Measurements from ENCODE around the gene TMEM121.
"Not testable (repeated sequence)": the region's sequence is repeated elsewhere in the genome, so short reads cannot be mapped to it uniquely, and the experiment has no call there.

Gene TMEM121

GRCh38 chr14:105532735-105533141, 6.4 kb downstream of the TMEM121 start:
- DNase-seq (ENCODE audit: low spot score in 2 of 2): peak; percentile 54 to 79

GRCh38 chr14:105533391-105533790, 7.0 kb downstream of the TMEM121 start:
- Histone ChIP-seq H3K4me1 (no peaks in the 10 kb centered on the region), H3K27me3 (ENCODE audit: low read depth) (peaks cover 4% of the 10 kb centered on the region), H3K36me3 (replicated peaks) (peaks cover 5% of the 10 kb centered on the region), H3K4me3 (no peak overlapping the region), H3K9me3 (no peaks in the 10 kb centered on the region)
- DNase-seq (ENCODE audit: low spot score in 2 of 2): no peak
- in situ Hi-C loops (cut with MboI; ENCODE audit: low sequenced_read_pairs): loop anchor here (5.0 kb wide), 1 partner anchor 156 kb away; no protein-coding TSS in a partner anchor

More at GRCh38 chr14:105532735-105533141, 6.4 kb downstream of the TMEM121 start:
- Histone ChIP-seq H3K27me3 (ENCODE audit: low read depth) (peaks cover 4% of the 10 kb centered on the region), H3K4me1 (peaks cover 1% of the 10 kb centered on the region; the same call in 1 of the 2 replicates), H3K36me3 (replicated peaks) (peaks cover 5% of the 10 kb centered on the region), H3K4me3 (no peak overlapping the region), H3K9me3 (no peaks in the 10 kb centered on the region)
- in situ Hi-C loops (cut with MboI; ENCODE audit: low sequenced_read_pairs): loop anchor here (5.0 kb wide), 1 partner anchor 155 kb away; no protein-coding TSS in a partner anchor

- H3K9me3 ChIP-seq: no peaks in the 10 kb centered on the region
- H3K4me3 ChIP-seq: no peak overlapping the region
- peaks cover 3% of the 10 kb centered on the region for H3K36me3 ChIP-seq (replicated peaks)
- no peaks in the 10 kb centered on the region for H3K4me1 ChIP-seq
- no peak for DNase-seq (ENCODE audit: low spot score in 2 of 2)
- peaks cover 4% of the 10 kb centered on the region for H3K27me3 ChIP-seq (ENCODE audit: low read depth)
- in situ Hi-C loops (cut with MboI; ENCODE audit: low sequenced_read_pairs): loop anchor here (5.0 kb wide), 1 partner anchor 157 kb away; no protein-coding TSS in a partner anchor
These were observed 7.6 kb downstream of the TMEM121 start for GRCh38 chr14:105533811-105534498.

- H3K36me3 ChIP-seq (replicated peaks): no peaks in the 10 kb centered on the region
- H3K4me1 ChIP-seq: no peaks in the 10 kb centered on the region
- no peak for DNase-seq (ENCODE audit: low spot score in 2 of 2)
- in situ Hi-C loops (cut with MboI; ENCODE audit: low sequenced_read_pairs): loop anchor here (5.0 kb wide), 1 partner anchor 157 kb away; no protein-coding TSS in a partner anchor
- H3K27me3 ChIP-seq (ENCODE audit: low read depth): peaks cover 4% of the 10 kb centered on the region
- H3K9me3 ChIP-seq: no peaks in the 10 kb centered on the region
- no peak overlapping the region for H3K4me3 ChIP-seq
These were observed 8.2 kb downstream of the TMEM121 start for GRCh38 chr14:105534586-105534985.

GRCh38 chr14:105536051-105536450, 9.7 kb downstream of the TMEM121 start:
- Histone ChIP-seq H3K9me3 (no peaks in the 10 kb centered on the region), H3K4me3 (no peak overlapping the region), H3K4me1 (no peaks in the 10 kb centered on the region), H3K27me3 (ENCODE audit: low read depth) (peaks cover 4% of the 10 kb centered on the region), H3K36me3 (replicated peaks) (no peaks in the 10 kb centered on the region)
- no peak for DNase-seq (ENCODE audit: low spot score in 2 of 2)
- in situ Hi-C loops (cut with MboI; ENCODE audit: low sequenced_read_pairs): no loop called here

DNA sequence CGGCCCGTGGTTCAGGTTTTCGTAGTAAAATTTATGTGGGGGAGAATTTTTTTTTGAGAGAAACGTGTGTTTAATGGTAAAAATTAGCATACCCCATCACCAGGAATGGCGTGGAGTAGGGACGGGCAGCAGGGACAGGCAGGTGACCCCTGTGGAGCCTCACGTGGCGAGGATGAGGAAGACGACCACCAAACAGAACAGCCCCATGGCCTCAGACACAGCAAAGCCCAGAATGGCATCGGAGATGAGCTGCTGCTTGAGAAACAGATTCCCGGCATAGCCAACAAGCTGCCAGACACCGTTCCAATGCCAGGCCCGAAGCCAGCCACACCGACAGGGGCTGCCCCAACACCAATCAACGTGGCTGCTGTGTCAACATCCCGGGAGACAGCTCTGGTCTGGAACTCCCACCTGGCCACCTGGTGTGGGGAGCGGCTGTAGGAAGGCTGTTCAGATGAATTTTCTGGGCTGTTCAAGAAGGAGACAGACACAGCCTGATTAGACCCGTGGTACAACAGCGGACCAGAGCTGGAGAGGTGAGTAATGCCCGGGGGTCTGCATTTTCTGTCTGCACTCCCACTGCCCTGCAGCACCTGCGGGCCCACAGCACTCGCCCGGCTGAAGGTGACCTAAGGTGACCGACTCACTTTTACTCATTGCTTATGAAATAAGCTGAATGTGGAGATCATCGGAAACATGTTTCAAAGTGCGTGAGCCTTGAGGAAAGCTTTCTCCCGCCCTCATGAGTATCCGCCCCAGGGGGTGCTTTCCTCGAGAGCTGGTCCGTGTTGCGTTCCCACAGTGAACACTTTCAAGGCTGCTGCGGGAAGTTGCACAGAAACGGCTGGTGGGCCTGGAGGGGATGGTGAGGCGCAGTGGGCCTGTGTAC, 10.6 kb downstream of the TMEM121 start:
- in situ Hi-C loops (cut with MboI; ENCODE audit: low sequenced_read_pairs): no loop called here
- H3K4me3 ChIP-seq: no peak overlapping the region
- peaks cover 4% of the 10 kb centered on the region for H3K27me3 ChIP-seq (ENCODE audit: low read depth)
- H3K9me3 ChIP-seq: no peaks in the 10 kb centered on the region
- no peak for DNase-seq (ENCODE audit: low spot score in 2 of 2)
- no peaks in the 10 kb centered on the region for H3K36me3 ChIP-seq (replicated peaks)
- H3K4me1 ChIP-seq: no peaks in the 10 kb centered on the region

GRCh38 chr14:105537580-105538474, 11.4 kb downstream of the TMEM121 start:
- H3K4me1 ChIP-seq: no peaks in the 10 kb centered on the region
- in situ Hi-C loops (cut with MboI; ENCODE audit: low sequenced_read_pairs): no loop called here
- peak in 1 of 2 experiments; percentile 79 for DNase-seq (ENCODE audit: low spot score in 2 of 2)
- H3K36me3 ChIP-seq (replicated peaks): no peaks in the 10 kb centered on the region
- no peak overlapping the region for H3K4me3 ChIP-seq
- H3K27me3 ChIP-seq (ENCODE audit: low read depth): peaks cover 7% of the 10 kb centered on the region
- no peaks in the 10 kb centered on the region for H3K9me3 ChIP-seq

DNA sequence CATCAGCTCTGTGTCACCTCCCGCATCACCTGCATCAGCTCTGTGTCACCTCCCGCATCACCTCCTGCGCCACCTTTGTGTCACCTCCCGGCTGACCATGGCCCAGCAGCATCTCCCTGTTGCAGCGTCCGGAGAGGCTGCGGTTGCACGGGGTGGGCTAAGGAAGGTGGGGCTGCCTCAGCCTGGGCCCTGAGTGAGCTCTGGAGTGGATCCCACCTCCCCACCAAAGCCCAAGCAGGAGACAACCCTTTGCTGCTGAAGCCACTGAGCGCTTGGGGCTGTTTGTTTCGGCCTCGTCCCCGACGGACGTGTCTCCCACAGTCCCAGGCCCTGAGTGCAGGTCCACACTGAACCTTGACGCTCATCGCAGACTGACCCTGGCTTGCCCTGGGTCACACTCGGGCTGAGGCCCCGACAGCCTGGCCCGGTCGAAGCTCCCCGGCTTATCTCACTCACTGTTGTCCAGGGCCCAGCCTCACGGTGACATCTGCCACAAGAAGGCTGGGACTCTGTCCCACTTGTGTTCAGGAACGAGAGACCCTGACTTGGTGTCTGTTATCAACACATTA, 12.2 kb downstream of the TMEM121 start:
- H3K9me3 ChIP-seq: no peaks in the 10 kb centered on the region
- H3K36me3 ChIP-seq (replicated peaks): no peaks in the 10 kb centered on the region
- in situ Hi-C loops (cut with MboI; ENCODE audit: low sequenced_read_pairs): no loop called here
- peaks cover 7% of the 10 kb centered on the region for H3K27me3 ChIP-seq (ENCODE audit: low read depth)
- no peak for DNase-seq (ENCODE audit: low spot score in 2 of 2)
- no peak overlapping the region for H3K4me3 ChIP-seq
- no peaks in the 10 kb centered on the region for H3K4me1 ChIP-seq

DNA sequence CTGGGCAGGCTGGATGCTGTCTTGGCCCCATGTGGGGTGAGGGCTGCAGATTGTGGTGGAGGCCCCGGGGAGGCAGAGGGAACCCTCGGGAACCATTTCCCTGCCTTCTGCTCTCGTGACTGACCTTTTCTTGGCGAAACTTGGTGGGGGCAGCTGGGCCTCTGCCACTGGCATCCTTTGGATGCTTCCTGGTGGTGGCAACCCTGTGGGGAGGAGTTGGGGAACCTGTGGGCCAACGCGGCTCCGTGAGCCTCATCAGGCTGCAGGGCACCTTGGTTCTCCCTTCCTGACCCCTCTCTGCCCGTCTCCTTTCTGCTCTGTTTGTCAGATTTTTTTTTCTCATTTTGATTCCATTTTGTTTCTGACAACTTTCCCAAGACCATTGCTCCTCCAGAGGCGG, 14.4 kb downstream of the TMEM121 start:
- in situ Hi-C loops (cut with MboI; ENCODE audit: low sequenced_read_pairs): no loop called here
- no peaks in the 10 kb centered on the region for H3K4me1 ChIP-seq
- no peaks in the 10 kb centered on the region for H3K36me3 ChIP-seq (replicated peaks)
- peaks cover 7% of the 10 kb centered on the region for H3K27me3 ChIP-seq (ENCODE audit: low read depth)
- no peak overlapping the region for H3K4me3 ChIP-seq
- DNase-seq (ENCODE audit: low spot score in 2 of 2): no peak
- H3K9me3 ChIP-seq: no peaks in the 10 kb centered on the region

DNA sequence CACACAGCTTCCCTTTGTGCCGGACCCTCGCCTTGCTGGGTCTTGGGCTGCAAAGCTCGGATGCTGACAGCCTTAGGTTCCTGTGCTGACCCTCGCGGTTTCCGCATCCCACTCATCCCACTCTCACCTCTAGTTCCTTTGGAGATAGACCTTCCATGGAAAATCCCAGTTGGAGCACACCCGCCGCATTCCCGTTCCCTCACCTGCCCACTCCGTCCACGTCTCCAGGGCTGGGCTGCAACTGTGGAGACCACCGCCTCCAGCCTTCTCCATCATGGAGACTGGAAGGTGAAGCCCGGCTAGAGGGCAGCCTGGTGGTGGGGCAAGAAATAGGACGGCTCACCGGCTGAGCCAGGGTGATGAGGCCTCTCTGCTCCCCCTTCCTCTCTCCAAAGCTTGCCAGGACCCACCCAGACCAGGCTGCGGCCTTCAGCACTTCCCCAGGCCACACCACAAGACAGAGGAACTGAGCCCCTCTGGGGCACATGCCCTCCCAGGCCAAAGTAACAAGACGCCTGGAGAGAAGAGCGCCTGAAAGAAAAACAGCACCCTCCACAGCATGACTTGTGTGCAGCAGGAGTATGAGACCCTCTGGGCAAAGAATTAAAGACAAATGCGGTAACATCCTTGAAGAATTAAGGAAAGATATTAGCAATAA, 15.0 kb downstream of the TMEM121 start:
- peaks cover 7% of the 10 kb centered on the region for H3K27me3 ChIP-seq (ENCODE audit: low read depth)
- no peak overlapping the region for H3K4me3 ChIP-seq
- no peaks in the 10 kb centered on the region for H3K36me3 ChIP-seq (replicated peaks)
- no peaks in the 10 kb centered on the region for H3K4me1 ChIP-seq
- in situ Hi-C loops (cut with MboI; ENCODE audit: low sequenced_read_pairs): no loop called here
- no peaks in the 10 kb centered on the region for H3K9me3 ChIP-seq
- no peak for DNase-seq (ENCODE audit: low spot score in 2 of 2)

DNA sequence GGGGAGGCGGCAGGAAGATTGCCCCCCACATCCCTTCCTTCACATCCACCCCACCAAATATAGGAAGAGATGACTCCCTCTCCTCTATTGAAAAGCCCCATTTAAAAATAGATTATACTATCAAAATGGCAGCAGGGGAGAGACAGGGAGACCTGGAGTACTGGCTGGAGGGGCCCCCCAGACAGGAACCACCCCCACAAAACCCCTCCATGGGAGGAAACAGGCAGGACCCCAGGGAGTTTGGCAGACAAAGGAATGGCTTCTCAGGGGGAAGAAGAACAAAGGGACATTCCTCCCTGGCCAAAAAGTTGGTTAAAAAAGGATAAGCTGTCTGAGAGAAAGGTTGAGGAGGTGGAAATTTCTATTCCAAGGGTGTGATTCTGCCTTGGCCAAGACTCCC, 19.3 kb downstream of the TMEM121 start:
- H3K36me3 ChIP-seq (replicated peaks); H3K4me3 ChIP-seq; H3K9me3 ChIP-seq; H3K27me3 ChIP-seq (ENCODE audit: low read depth); DNase-seq (ENCODE audit: low spot score in 2 of 2); H3K4me1 ChIP-seq; in situ Hi-C loops (cut with MboI; ENCODE audit: low sequenced_read_pairs): not testable (repeated sequence)

DNA sequence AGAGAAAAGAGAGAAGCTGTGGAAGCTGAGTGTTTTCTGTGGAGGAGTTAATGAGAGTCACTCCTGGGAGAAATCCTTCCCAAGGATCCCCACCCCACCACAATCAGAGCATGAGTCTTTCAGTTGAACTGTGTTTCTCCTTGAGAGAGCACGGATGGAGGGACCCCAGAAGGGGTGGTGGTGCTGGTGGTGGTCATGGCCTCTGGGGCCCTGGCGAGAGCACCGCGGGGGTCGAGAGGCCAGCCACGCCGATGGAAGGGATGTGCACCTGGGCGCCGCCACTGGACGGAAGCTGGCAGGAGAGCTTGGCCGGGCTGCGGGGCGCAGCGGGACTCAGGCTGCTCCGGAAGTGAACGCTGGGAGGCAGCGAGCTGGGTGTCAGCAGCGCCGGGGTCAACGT, 20.0 kb downstream of the TMEM121 start:
- H3K9me3 ChIP-seq; H3K4me1 ChIP-seq; H3K27me3 ChIP-seq (ENCODE audit: low read depth); H3K36me3 ChIP-seq (replicated peaks); DNase-seq (ENCODE audit: low spot score in 2 of 2); H3K4me3 ChIP-seq; in situ Hi-C loops (cut with MboI; ENCODE audit: low sequenced_read_pairs): not testable (repeated sequence)

GRCh38 chr14:105547072-105547471, 20.7 kb downstream of the TMEM121 start:
- H3K27me3 ChIP-seq (ENCODE audit: low read depth); in situ Hi-C loops (cut with MboI; ENCODE audit: low sequenced_read_pairs); DNase-seq (ENCODE audit: low spot score in 2 of 2); H3K36me3 ChIP-seq (replicated peaks); H3K9me3 ChIP-seq; H3K4me1 ChIP-seq; H3K4me3 ChIP-seq: not testable (repeated sequence)
